IMR-90 (cell line): ENCODE data around the gene KLC1. TPM values are rescaled to one million over a fixed set of nuclear protein-coding genes. Genes with fewer than 3 reads are reported as not detected.
"Not testable (repeated sequence)": the region's sequence is repeated elsewhere in the genome, so short reads cannot be mapped to it uniquely, and the experiment has no call there.

Experiments used
- ATAC-seq: fragments of 200-7000 bp; cut with Tn5 transposase; 2 replicates; pipeline ENCODE4 v1.9.1; 2020; ENCODE audit warnings: low read depth, mild to moderate bottlenecking, moderate library complexity
- BruUV-seq: library from RNA; stranded (reverse); fragments of 400-500 nt; replicated peaks from 2 replicates; lab custom pipeline; 2021; lab: Mats Ljungman, UMichigan
- CTCF ChIA-PET: fragments of 300-600 bp; formaldehyde crosslinking; extraction: SDS; loops from one replicate; lab custom pipeline; 2021; ENCODE audit warnings: antibody characterized with exemption; lab: Yijun Ruan, JAX
- POLR2A ChIA-PET: fragments of 300-600 bp; sonication (Branson Sonifier 250); formaldehyde crosslinking; loops from one replicate; lab custom pipeline; 2022; ENCODE audit warnings: antibody characterized with exemption; ENCODE audit not compliant: unreplicated experiment; lab: Charles Lee
- DNase-seq: peaks from one replicate; pipeline ENCODE4 v3.0.0; 2013
- H2AFZ ChIP-seq: replicated peaks from 2 replicates; pipeline ENCODE3; 2013; ENCODE audit warnings: low read length, mild to moderate bottlenecking; ENCODE audit not compliant: poor library complexity
- H2AK5ac ChIP-seq: 2 replicates; pipeline ENCODE4 v1.6.1; 2013; ENCODE audit warnings: low read depth, low read length, inconsistent platforms
- H2AK9ac ChIP-seq: replicated peaks from 2 replicates; pipeline ENCODE3; 2013; ENCODE audit warnings: mild to moderate bottlenecking, low read depth, low read length, moderate library complexity; ENCODE audit not compliant: poor library complexity
- H2BK120ac ChIP-seq: 2 replicates; pipeline ENCODE4 v1.6.1; 2013; ENCODE audit warnings: low read depth, low read length, inconsistent platforms
- H2BK15ac ChIP-seq: 3 replicates; pipeline ENCODE4 v1.6.1; 2013; ENCODE audit warnings: low read depth, low read length, inconsistent platforms
- H2BK20ac ChIP-seq: 2 replicates; pipeline ENCODE4 v1.6.1; 2013; ENCODE audit warnings: low read depth, mild to moderate bottlenecking, inconsistent platforms, low read length, moderate library complexity
- H2BK5ac ChIP-seq: 2 replicates; pipeline ENCODE4 v1.6.1; 2013; ENCODE audit warnings: mild to moderate bottlenecking, low read depth, low read length, inconsistent platforms; ENCODE audit not compliant: poor library complexity, severe bottlenecking
- H3K14ac ChIP-seq: replicated peaks from 2 replicates; pipeline ENCODE4 v1.6.1; 2013; ENCODE audit warnings: low read depth, low read length, inconsistent platforms
- H3K18ac ChIP-seq: 2 replicates; pipeline ENCODE4 v1.6.1; 2013; ENCODE audit warnings: low read depth, low read length, control low read depth
- H3K23ac ChIP-seq: 2 replicates; pipeline ENCODE4 v1.6.1; 2013; ENCODE audit warnings: low read depth, low read length, inconsistent platforms
- H3K27ac ChIP-seq: 2 replicates; pipeline ENCODE4 v1.5.1; 2013; ENCODE audit warnings: mild to moderate bottlenecking, control low read depth, low read length; ENCODE audit not compliant: insufficient read depth
- H3K27me3 ChIP-seq: 2 replicates; pipeline ENCODE4 v1.6.1; 2013; ENCODE audit warnings: low read length; ENCODE audit not compliant: control insufficient read depth, insufficient read depth
- H3K36me3 ChIP-seq: 2 replicates; pipeline ENCODE4 v1.6.1; 2013; ENCODE audit warnings: low read length, mixed read lengths; ENCODE audit not compliant: control insufficient read depth, insufficient read depth
- H3K4ac ChIP-seq: 2 replicates; pipeline ENCODE4 v1.6.1; 2013; ENCODE audit warnings: low read depth, low read length, inconsistent platforms
- H3K4me1 ChIP-seq: 2 replicates; pipeline ENCODE4 v1.6.1; 2013; ENCODE audit warnings: low read length, mixed read lengths; ENCODE audit not compliant: control insufficient read depth, insufficient read depth
- H3K4me2 ChIP-seq: 2 replicates; pipeline ENCODE4 v1.6.1; 2013; ENCODE audit warnings: low read depth, mild to moderate bottlenecking, control low read depth, low read length, moderate library complexity
- H3K4me3 ChIP-seq: 2 replicates; pipeline ENCODE4 v1.5.1; 2013; ENCODE audit warnings: low read depth, mild to moderate bottlenecking, control low read depth, low read length, moderate library complexity; ENCODE audit not compliant: insufficient read depth
- H3K56ac ChIP-seq: 2 replicates; pipeline ENCODE4 v1.6.1; 2013; ENCODE audit warnings: low read length, inconsistent platforms; ENCODE audit not compliant: insufficient read depth; ENCODE audit errors: extremely low read depth
- H3K79me1 ChIP-seq, 2 experiments: 2 replicates each; pipeline ENCODE4 v1.6.1; 2013; ENCODE audit warnings: low read length in 2 of 2, inconsistent platforms in 1 of 2, low read depth in 1 of 2
- H3K9ac ChIP-seq: 2 replicates; pipeline ENCODE4 v1.6.1; 2013; ENCODE audit warnings: low read depth, low read length, control low read depth
- H3K9me1 ChIP-seq: 2 replicates; pipeline ENCODE4 v1.6.1; 2013; ENCODE audit warnings: low read length, inconsistent platforms; ENCODE audit not compliant: insufficient read depth
- H3K9me3 ChIP-seq: 2 replicates; pipeline ENCODE4 v1.6.1; 2013; ENCODE audit warnings: low read length; ENCODE audit not compliant: control insufficient read depth, insufficient read depth
- H4K20me1 ChIP-seq: 2 replicates; pipeline ENCODE4 v1.6.1; 2013; ENCODE audit warnings: low read length, inconsistent platforms; ENCODE audit not compliant: insufficient read depth
- H4K5ac ChIP-seq: 2 replicates; pipeline ENCODE4 v1.6.1; 2013; ENCODE audit warnings: mild to moderate bottlenecking, low read depth, low read length, control low read depth
- H4K8ac ChIP-seq, 2 experiments: 2 replicates each; pipeline ENCODE4 v1.6.1; 2013; ENCODE audit warnings: low read depth in 2 of 2, low read length in 2 of 2, control low read depth in 1 of 2, inconsistent platforms in 1 of 2
- H4K91ac ChIP-seq: 2 replicates; pipeline ENCODE4 v1.6.1; 2013; ENCODE audit warnings: low read depth, low read length, inconsistent platforms; ENCODE audit not compliant: insufficient read depth
- BHLHE40 ChIP-seq: fragments of 150-350 bp; IDR thresholded peaks from 2 replicates; pipeline ENCODE4 v1.6.1; 2016; ENCODE audit warnings: mild to moderate bottlenecking, low read depth, low read length
- MAFK ChIP-seq: IDR thresholded peaks from 2 replicates; pipeline ENCODE4 v1.6.1; 2012; ENCODE audit warnings: low read depth, low read length, improper control_type of control experiment
- WGBS, 2 experiments: methylation state at CpG; one replicate each; pipeline versions ENCODE4 v1.1.5 to v1.1.7; 2013; ENCODE audit warnings: missing lambda C conversion rate in 2 of 2; ENCODE audit not compliant: insufficient read length in 1 of 2; ENCODE audit errors: extremely low coverage in 2 of 2; 5-methylcytosine and 5-hydroxymethylcytosine counted together
- dilution Hi-C: fragments of 300-500 bp; cut with HindIII; formaldehyde crosslinking; loops from one replicate; pipeline ENCODE4 v1.14.3; 2018; ENCODE audit warnings: low sequenced_read_pairs; ENCODE audit not compliant: unreplicated experiment
- in situ Hi-C: fragments of 300-500 bp; cut with MboI; formaldehyde crosslinking; loops from 3 replicates; pipeline ENCODE4 v1.14.3; 2019; ENCODE audit warnings: low sequenced_read_pairs, inconsistent platforms, mixed read lengths
- intact Hi-C: fragments of 100-400 bp; cut with micrococcal nuclease; formaldehyde crosslinking; loops from 2 replicates; pipeline ENCODE4 v1.10.0; 2022
- polyA plus RNA-seq, 3 experiments: library from polyadenylated mRNA; depleted of rRNA; stranded (reverse); fragments of >200 nt; gene quantifications; 2 replicates each; pipeline ENCODE4 v1.2.3, GENCODE V29; 2012; ENCODE audit warnings: low replicate concordance in 1 of 3
- total RNA-seq: library from RNA; depleted of rRNA; stranded (reverse); fragments of >200 nt; gene quantifications from 2 replicates; pipeline ENCODE4 v1.2.3, GENCODE V29; 2012

Gene KLC1
- total and polyA plus RNA-seq, 2 of the 4 experiments (the other 2 are of a cell fraction), result 101 to 157 TPM

- peaks cover 14 to 69% of the 10 kb centered on the region in 2 experiments for H3K79me1 ChIP-seq
- H4K91ac ChIP-seq, result no peak overlapping the region
- H2BK5ac ChIP-seq, result peak overlapping the region; percentile 20
- no peaks in the 10 kb centered on the region for H3K9me3 ChIP-seq
- ATAC-seq (no peak), DNase-seq (no peak)
- H3K4me2 ChIP-seq, result no peak overlapping the region
- H2AFZ ChIP-seq, result no peak overlapping the region
- WGBS, 2 experiments, result no CpG with 5 or more reads among the region's 3 CpGs
- peak overlapping the region; percentile 52 for H3K23ac ChIP-seq
- H3K18ac ChIP-seq, result no peak overlapping the region
- no TSS peak for BruUV-seq
- no peak overlapping the region for H2AK9ac ChIP-seq
- H2BK20ac ChIP-seq, result no peak overlapping the region
- peaks cover 29% of the 10 kb centered on the region for H3K36me3 ChIP-seq
- H3K27ac ChIP-seq, result no peak overlapping the region
- no peak overlapping the region for H2BK120ac ChIP-seq
- no peak overlapping the region for H3K14ac ChIP-seq
- H3K56ac ChIP-seq, result no peak overlapping the region
- H4K8ac ChIP-seq, result no peak overlapping the region; a peak in 1 of 4 replicates
- intact Hi-C loops (no loop called here), in situ Hi-C loops (no loop called here), dilution Hi-C loops (no loop called here)
- TF ChIP-seq BHLHE40 (no peak), MAFK (peak; percentile 97)
- no peak overlapping the region for H2AK5ac ChIP-seq
- H3K9ac ChIP-seq, result no peak overlapping the region
- peaks cover 85% of the 10 kb centered on the region for H4K20me1 ChIP-seq
- H3K4ac ChIP-seq, result no peak overlapping the region
- H3K9me1 ChIP-seq, result peaks cover 25% of the 10 kb centered on the region
- POLR2A ChIA-PET, result no interaction called here
- H2BK15ac ChIP-seq, result no peak overlapping the region
- CTCF ChIA-PET, result no interaction called here
- H3K4me1 ChIP-seq, result peaks cover 28% of the 10 kb centered on the region
- no peak overlapping the region for H3K4me3 ChIP-seq
- H3K27me3 ChIP-seq, result no peaks in the 10 kb centered on the region
- no peak overlapping the region for H4K5ac ChIP-seq
Observed at GRCh38 chr14:103652806-103653205, 23.8 kb downstream of the KLC1 start.

- H2AFZ ChIP-seq, POLR2A ChIA-PET, H2BK15ac ChIP-seq, H2BK120ac ChIP-seq, H3K27ac ChIP-seq, dilution Hi-C loops, H3K4me3 ChIP-seq, BruUV-seq, H3K27me3 ChIP-seq, H3K23ac ChIP-seq, H2AK9ac ChIP-seq, H3K4ac ChIP-seq, H3K4me2 ChIP-seq, H4K91ac ChIP-seq, H4K5ac ChIP-seq, H3K14ac ChIP-seq, intact Hi-C loops, in situ Hi-C loops, H3K18ac ChIP-seq, CTCF ChIA-PET, DNase-seq, ATAC-seq, H3K56ac ChIP-seq, H2BK20ac ChIP-seq, H3K9me3 ChIP-seq: not testable (repeated sequence)
- Histone ChIP-seq H4K20me1 (peaks cover 82% of the 10 kb centered on the region), H2AK5ac (peak overlapping the region; percentile 7; the same call in 1 of the 2 replicates), H4K8ac (peak overlapping the region in 1 of 2 experiments; percentile 40; a peak in 1 of 4 replicates), H3K9me1 (peaks cover 25% of the 10 kb centered on the region), H3K36me3 (peaks cover 34% of the 10 kb centered on the region), H3K4me1 (peaks cover 31% of the 10 kb centered on the region), H3K79me1 (peaks cover 17 to 72% of the 10 kb centered on the region in 2 experiments; a peak in 3 of 4 replicates), H3K9ac (peak overlapping the region; percentile 12; the same call in 1 of the 2 replicates), H2BK5ac (peak overlapping the region; percentile 22)
- 13% methylated on average over 3 of the region's 10 CpGs; no CpG with 5 or more reads in 1 of the 2 experiments for WGBS, 2 experiments
Observed at GRCh38 chr14:103653336-103653735, 24.3 kb downstream of the KLC1 start.
